Adipocyte (in vitro differentiated cells): ENCODE results near the gene NLGN1.

Experiments used
- DNase-seq: peaks from one replicate; pipeline ENCODE4 v3.0.0-alpha.2; 2015; ENCODE audit warnings: low read depth
- H3K27me3 ChIP-seq: replicated peaks from 2 replicates; pipeline ENCODE4 v1.7.0; 2013; ENCODE audit warnings: mild to moderate bottlenecking, low read length, moderate library complexity; ENCODE audit not compliant: control insufficient read depth, insufficient read depth
- H3K36me3 ChIP-seq: 2 replicates; pipeline ENCODE4 v1.7.0; 2013; ENCODE audit warnings: low read length, mild to moderate bottlenecking, moderate library complexity; ENCODE audit not compliant: control insufficient read depth, insufficient read depth, severe bottlenecking
- H3K4me1 ChIP-seq: 2 replicates; pipeline ENCODE4 v1.7.0; 2013; ENCODE audit warnings: mild to moderate bottlenecking, low read length, moderate library complexity; ENCODE audit not compliant: control insufficient read depth, insufficient read depth
- H3K4me3 ChIP-seq: 2 replicates; pipeline ENCODE4 v1.7.0; 2013; ENCODE audit warnings: mild to moderate bottlenecking, low read length, moderate library complexity
- H3K9ac ChIP-seq: 2 replicates; pipeline ENCODE4 v1.7.0; 2013; ENCODE audit warnings: mild to moderate bottlenecking, low read length, moderate library complexity
- H3K9me3 ChIP-seq: 2 replicates; pipeline ENCODE4 v1.7.0; 2013; ENCODE audit warnings: mild to moderate bottlenecking, low read length, moderate library complexity; ENCODE audit not compliant: control insufficient read depth

The NLGN1 gene

GRCh38 chr3:174287705-174288104, 890.2 kb downstream of the NLGN1 start:
- Histone ChIP-seq H3K36me3 (no peaks in the 10 kb centered on the region), H3K4me3 (no peak overlapping the region), H3K9me3 (no peaks in the 10 kb centered on the region), H3K4me1 (no peaks in the 10 kb centered on the region), H3K9ac (no peak overlapping the region), H3K27me3 (no peaks in the 10 kb centered on the region)
- no peak for DNase-seq

GRCh38 chr3:174294616-174295015, 897.1 kb downstream of the NLGN1 start:
- Histone ChIP-seq H3K4me3 (no peak overlapping the region), H3K27me3 (no peaks in the 10 kb centered on the region), H3K36me3 (no peaks in the 10 kb centered on the region), H3K9me3 (no peaks in the 10 kb centered on the region), H3K9ac (no peak overlapping the region), H3K4me1 (no peaks in the 10 kb centered on the region)
- no peak for DNase-seq

- Histone ChIP-seq H3K4me3 (no peak overlapping the region), H3K27me3 (no peaks in the 10 kb centered on the region), H3K36me3 (no peaks in the 10 kb centered on the region), H3K9me3 (no peaks in the 10 kb centered on the region), H3K9ac (no peak overlapping the region), H3K4me1 (no peaks in the 10 kb centered on the region)
- peak; percentile 47 for DNase-seq
Observed at GRCh38 chr3:174295306-174296092, 898.0 kb downstream of the NLGN1 start.

GRCh38 chr3:174302746-174303315, 905.3 kb downstream of the NLGN1 start:
- no peaks in the 10 kb centered on the region for H3K27me3 ChIP-seq
- no peak overlapping the region for H3K9ac ChIP-seq
- H3K4me3 ChIP-seq = no peak overlapping the region
- no peak for DNase-seq
- no peaks in the 10 kb centered on the region for H3K36me3 ChIP-seq
- H3K9me3 ChIP-seq = no peaks in the 10 kb centered on the region
- H3K4me1 ChIP-seq = no peaks in the 10 kb centered on the region

- Histone ChIP-seq H3K9me3 (no peaks in the 10 kb centered on the region), H3K4me1 (no peaks in the 10 kb centered on the region), H3K4me3 (no peak overlapping the region), H3K27me3 (no peaks in the 10 kb centered on the region), H3K9ac (no peak overlapping the region), H3K36me3 (no peaks in the 10 kb centered on the region)
- DNase-seq = no peak
Observed at GRCh38 chr3:174303907-174304560, 906.5 kb downstream of the NLGN1 start.

GRCh38 chr3:174308736-174309135, 911.2 kb downstream of the NLGN1 start:
- DNase-seq = no peak
- no peaks in the 10 kb centered on the region for H3K36me3 ChIP-seq
- H3K27me3 ChIP-seq = no peaks in the 10 kb centered on the region
- H3K4me3 ChIP-seq = no peak overlapping the region
- no peaks in the 10 kb centered on the region for H3K4me1 ChIP-seq
- H3K9me3 ChIP-seq = no peaks in the 10 kb centered on the region
- H3K9ac ChIP-seq = no peak overlapping the region

- Histone ChIP-seq H3K36me3 (no peaks in the 10 kb centered on the region), H3K4me1 (no peaks in the 10 kb centered on the region), H3K4me3 (no peak overlapping the region), H3K9ac (no peak overlapping the region), H3K27me3 (no peaks in the 10 kb centered on the region), H3K9me3 (no peaks in the 10 kb centered on the region)
- DNase-seq = no peak
Observed at GRCh38 chr3:174310475-174310983, 913.0 kb downstream of the NLGN1 start.

GRCh38 chr3:174315225-174315624, 917.7 kb downstream of the NLGN1 start:
- Histone ChIP-seq H3K36me3 (no peaks in the 10 kb centered on the region), H3K4me3 (no peak overlapping the region), H3K4me1 (no peaks in the 10 kb centered on the region), H3K27me3 (no peaks in the 10 kb centered on the region), H3K9ac (no peak overlapping the region), H3K9me3 (no peaks in the 10 kb centered on the region)
- DNase-seq = no peak

- H3K27me3 ChIP-seq = no peaks in the 10 kb centered on the region
- peaks cover 12% of the 10 kb centered on the region for H3K9me3 ChIP-seq
- H3K4me1 ChIP-seq = no peaks in the 10 kb centered on the region
- H3K4me3 ChIP-seq = no peak overlapping the region
- no peak for DNase-seq
- H3K9ac ChIP-seq = no peak overlapping the region
- no peaks in the 10 kb centered on the region for H3K36me3 ChIP-seq
Observed at GRCh38 chr3:174317005-174317404, 919.5 kb downstream of the NLGN1 start.

- Histone ChIP-seq H3K36me3 (no peaks in the 10 kb centered on the region), H3K4me1 (no peaks in the 10 kb centered on the region), H3K27me3 (no peaks in the 10 kb centered on the region), H3K9me3 (peaks cover 12% of the 10 kb centered on the region), H3K4me3 (no peak overlapping the region), H3K9ac (no peak overlapping the region)
- DNase-seq = no peak
Observed at GRCh38 chr3:174318181-174318580, 920.6 kb downstream of the NLGN1 start.

- H3K9me3 ChIP-seq = peaks cover 12% of the 10 kb centered on the region
- no peak overlapping the region for H3K9ac ChIP-seq
- no peak for DNase-seq
- no peaks in the 10 kb centered on the region for H3K27me3 ChIP-seq
- H3K36me3 ChIP-seq = no peaks in the 10 kb centered on the region
- H3K4me1 ChIP-seq = peaks cover 16% of the 10 kb centered on the region
- H3K4me3 ChIP-seq = no peak overlapping the region
Observed at GRCh38 chr3:174321548-174321947, 924.0 kb downstream of the NLGN1 start.
